Mesendoderm (in vitro differentiated cells): ENCODE measurements around the gene PTGDR2.

Experiments used
- DNase-seq: peaks from one replicate; pipeline ENCODE4 v3.0.0; 2013
- H2AK5ac ChIP-seq: 2 replicates; pipeline ENCODE4 v1.6.1; 2013; ENCODE audit warnings: low read length, inconsistent platforms
- H2BK120ac ChIP-seq: 2 replicates; pipeline ENCODE4 v1.6.1; 2013; ENCODE audit warnings: low read depth, mild to moderate bottlenecking, low read length, moderate library complexity, mixed read lengths
- H2BK15ac ChIP-seq: replicated peaks from 2 replicates; pipeline ENCODE4 v1.6.1; 2013; ENCODE audit warnings: low read depth, mild to moderate bottlenecking, moderate library complexity
- H2BK5ac ChIP-seq: 2 replicates; pipeline ENCODE4 v1.6.1; 2013; ENCODE audit warnings: low read length, inconsistent platforms
- H3K18ac ChIP-seq: 2 replicates; pipeline ENCODE4 v1.6.1; 2013; ENCODE audit warnings: mild to moderate bottlenecking, low read length, mixed read lengths
- H3K23ac ChIP-seq: one replicate; pipeline ENCODE4 v1.6.1; 2013; ENCODE audit warnings: low read length
- H3K27ac ChIP-seq: 2 replicates; pipeline ENCODE4 v1.5.1; 2013; ENCODE audit warnings: low read depth, mild to moderate bottlenecking, inconsistent platforms, low read length, moderate library complexity
- H3K27me3 ChIP-seq: 2 replicates; pipeline ENCODE4 v1.6.1; 2013; ENCODE audit warnings: low read length, control low read depth, mild to moderate bottlenecking, inconsistent platforms; ENCODE audit not compliant: insufficient read depth, poor library complexity
- H3K36me3 ChIP-seq: 2 replicates; pipeline ENCODE4 v1.6.1; 2013; ENCODE audit warnings: low read length, inconsistent platforms; ENCODE audit not compliant: control insufficient read depth, insufficient read depth
- H3K4ac ChIP-seq: one replicate; pipeline ENCODE4 v1.6.1; 2013; ENCODE audit warnings: low read depth, mild to moderate bottlenecking, low read length, moderate library complexity
- H3K4me1 ChIP-seq: 2 replicates; pipeline ENCODE4 v1.6.1; 2013; ENCODE audit warnings: low read depth, low read length, inconsistent platforms; ENCODE audit not compliant: control insufficient read depth
- H3K4me2 ChIP-seq: 2 replicates; pipeline ENCODE4 v1.6.1; 2013; ENCODE audit warnings: low read length
- H3K4me3 ChIP-seq: 2 replicates; pipeline ENCODE4 v1.5.1; 2013; ENCODE audit warnings: mild to moderate bottlenecking, low read length
- H3K56ac ChIP-seq: one replicate; pipeline ENCODE4 v1.6.1; 2013; ENCODE audit warnings: low read length
- H3K79me1 ChIP-seq: 2 replicates; pipeline ENCODE4 v1.6.1; 2013; ENCODE audit warnings: low read length, inconsistent platforms
- H3K79me2 ChIP-seq: 2 replicates; pipeline ENCODE4 v1.6.1; 2013; ENCODE audit warnings: mild to moderate bottlenecking, low read length; ENCODE audit not compliant: control insufficient read depth, insufficient read depth
- H3K9ac ChIP-seq: 2 replicates; pipeline ENCODE4 v1.6.1; 2013; ENCODE audit warnings: low read length, inconsistent platforms
- H4K5ac ChIP-seq: one replicate; pipeline ENCODE4 v1.6.1; 2013; ENCODE audit warnings: low read length
- H4K8ac ChIP-seq: one replicate; pipeline ENCODE4 v1.6.1; 2013; ENCODE audit warnings: low read depth, mild to moderate bottlenecking, control low read depth, low read length, moderate library complexity
- WGBS: extraction: QIAGEN DNeasy Blood & Tissue Kit; methylation state at CpG from one replicate; pipeline ENCODE4 v1.1.7; 2013; ENCODE audit warnings: low lambda C conversion rate, missing lambda C conversion rate; ENCODE audit not compliant: insufficient coverage; ENCODE audit errors: extremely low coverage; 5-methylcytosine and 5-hydroxymethylcytosine counted together

PTGDR2 gene

GRCh38 chr11:60899046-60899936, 43.5 kb upstream of the PTGDR2 start:
- H3K18ac ChIP-seq, result no peak overlapping the region
- no peak overlapping the region for H2BK5ac ChIP-seq
- H2BK15ac ChIP-seq, result no peak overlapping the region
- H3K9ac ChIP-seq, result no peak overlapping the region
- WGBS, result no CpG with 5 or more reads among the region's 12 CpGs
- no peak overlapping the region for H3K56ac ChIP-seq
- H4K8ac ChIP-seq, result no peak overlapping the region
- H3K4me3 ChIP-seq, result no peak overlapping the region
- H3K36me3 ChIP-seq, result peaks cover 37% of the 10 kb centered on the region
- H3K27me3 ChIP-seq, result no peaks in the 10 kb centered on the region
- no peak overlapping the region for H3K23ac ChIP-seq
- H3K79me1 ChIP-seq, result peaks cover 17% of the 10 kb centered on the region
- H3K4ac ChIP-seq, result no peak overlapping the region
- H3K27ac ChIP-seq, result no peak overlapping the region
- no peaks in the 10 kb centered on the region for H3K4me1 ChIP-seq
- H4K5ac ChIP-seq, result no peak overlapping the region
- no peak overlapping the region for H3K4me2 ChIP-seq
- peaks cover 20% of the 10 kb centered on the region for H3K79me2 ChIP-seq
- no peak overlapping the region for H2BK120ac ChIP-seq
- DNase-seq, result peak; percentile 83
- no peak overlapping the region for H2AK5ac ChIP-seq

GRCh38 chr11:60897496-60897895, 41.7 kb upstream of the PTGDR2 start:
- DNase-seq, result no peak
- Histone ChIP-seq H3K79me1 (peaks cover 3% of the 10 kb centered on the region), H2BK15ac (no peak overlapping the region), H3K36me3 (peaks cover 32% of the 10 kb centered on the region), H3K18ac (no peak overlapping the region), H4K5ac (no peak overlapping the region), H2BK120ac (no peak overlapping the region), H2AK5ac (no peak overlapping the region), H3K27me3 (no peaks in the 10 kb centered on the region), H3K79me2 (peaks cover 2% of the 10 kb centered on the region), H3K4ac (no peak overlapping the region), H3K56ac (no peak overlapping the region), H3K27ac (no peak overlapping the region), H3K23ac (no peak overlapping the region), H3K4me2 (no peak overlapping the region), H2BK5ac (no peak overlapping the region), H3K4me3 (no peak overlapping the region), H3K4me1 (no peaks in the 10 kb centered on the region), H3K9ac (no peak overlapping the region), H4K8ac (no peak overlapping the region)
- no CpG with 5 or more reads among the region's 4 CpGs for whole genome bisulfite sequencing

DNA sequence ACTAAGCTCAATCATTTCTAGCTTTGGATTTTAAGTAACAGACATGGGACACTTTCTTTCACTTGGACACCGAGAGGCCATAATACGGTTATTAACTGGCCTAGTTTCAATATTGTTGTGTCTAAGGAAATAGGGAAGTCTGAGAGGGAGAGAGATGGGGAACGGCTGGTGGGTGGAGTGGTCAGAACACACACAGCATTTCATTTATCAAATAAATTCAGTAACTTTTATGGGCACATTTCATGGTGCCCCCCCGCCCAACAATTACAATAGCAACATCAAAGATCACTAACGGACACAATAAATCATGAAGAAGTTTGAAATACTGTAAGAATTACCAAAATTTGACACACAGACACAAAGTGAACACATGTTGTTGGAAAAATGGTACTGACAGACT, 39.9 kb upstream of the PTGDR2 start:
- H3K36me3 ChIP-seq, result peaks cover 23% of the 10 kb centered on the region
- DNase-seq, result no peak
- H4K5ac ChIP-seq, result no peak overlapping the region
- no peaks in the 10 kb centered on the region for H3K4me1 ChIP-seq
- H3K79me2 ChIP-seq, result no peaks in the 10 kb centered on the region
- no peak overlapping the region for H4K8ac ChIP-seq
- H3K27ac ChIP-seq, result no peak overlapping the region
- H3K18ac ChIP-seq, result no peak overlapping the region
- H3K4ac ChIP-seq, result no peak overlapping the region
- H2BK120ac ChIP-seq, result no peak overlapping the region
- H3K9ac ChIP-seq, result no peak overlapping the region
- no peaks in the 10 kb centered on the region for H3K27me3 ChIP-seq
- H2BK15ac ChIP-seq, result no peak overlapping the region
- no peak overlapping the region for H2AK5ac ChIP-seq
- peaks cover 2% of the 10 kb centered on the region for H3K79me1 ChIP-seq
- H2BK5ac ChIP-seq, result no peak overlapping the region
- no peak overlapping the region for H3K4me2 ChIP-seq
- H3K23ac ChIP-seq, result no peak overlapping the region
- H3K56ac ChIP-seq, result no peak overlapping the region
- no CpG with 5 or more reads among the region's 5 CpGs for WGBS
- H3K4me3 ChIP-seq, result no peak overlapping the region

DNA sequence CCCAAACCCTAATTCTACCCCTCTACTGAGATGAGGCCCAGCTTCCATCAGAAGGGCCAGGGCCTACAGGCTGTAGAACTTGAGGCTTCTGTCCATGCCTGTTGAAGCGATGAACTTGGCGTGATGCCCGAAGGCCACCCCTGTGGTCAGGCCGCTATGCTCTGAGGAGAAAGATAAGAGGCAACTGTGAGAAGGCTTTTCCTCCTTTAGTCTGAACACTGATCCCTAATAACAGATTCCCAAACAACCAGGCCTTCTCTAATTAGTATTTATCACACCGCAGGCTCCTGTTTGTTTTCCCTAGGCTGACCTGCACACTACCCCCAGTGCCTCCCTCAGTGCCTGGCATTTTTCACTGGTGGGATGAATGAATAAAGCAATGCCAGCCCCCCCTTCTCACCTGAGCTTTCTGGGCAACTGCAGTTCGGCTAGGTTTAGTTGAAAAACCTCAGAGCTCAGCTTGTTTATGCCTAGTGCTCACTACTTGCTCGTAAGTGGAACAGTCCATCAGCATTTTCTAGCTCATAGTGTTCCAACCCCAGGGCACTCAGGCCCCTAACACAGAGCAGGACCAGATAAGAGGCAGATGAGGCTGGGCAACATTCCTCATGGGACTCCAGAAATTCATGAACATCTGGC, 35.5 kb upstream of the PTGDR2 start:
- Histone ChIP-seq H3K4ac (no peak overlapping the region), H3K23ac (no peak overlapping the region), H3K79me1 (no peaks in the 10 kb centered on the region), H3K36me3 (peaks cover 6% of the 10 kb centered on the region), H3K79me2 (no peaks in the 10 kb centered on the region), H4K8ac (no peak overlapping the region), H3K4me3 (no peak overlapping the region), H3K56ac (no peak overlapping the region), H2AK5ac (no peak overlapping the region), H2BK120ac (no peak overlapping the region), H2BK5ac (no peak overlapping the region), H2BK15ac (no peak overlapping the region), H3K27me3 (no peaks in the 10 kb centered on the region), H3K4me1 (no peaks in the 10 kb centered on the region), H4K5ac (no peak overlapping the region), H3K18ac (no peak overlapping the region), H3K9ac (no peak overlapping the region), H3K27ac (no peak overlapping the region), H3K4me2 (no peak overlapping the region)
- no peak for DNase-seq
- no CpG with 5 or more reads among the region's 7 CpGs for WGBS

GRCh38 chr11:60890696-60891095, 34.9 kb upstream of the PTGDR2 start:
- Histone ChIP-seq H3K79me2 (no peaks in the 10 kb centered on the region), H3K79me1 (no peaks in the 10 kb centered on the region), H4K5ac (no peak overlapping the region), H3K27me3 (no peaks in the 10 kb centered on the region), H3K4me1 (no peaks in the 10 kb centered on the region), H3K56ac (no peak overlapping the region), H3K4me2 (no peak overlapping the region), H2BK5ac (no peak overlapping the region), H3K18ac (no peak overlapping the region), H3K36me3 (peaks cover 5% of the 10 kb centered on the region), H3K4ac (no peak overlapping the region), H3K27ac (no peak overlapping the region), H3K9ac (no peak overlapping the region), H3K4me3 (no peak overlapping the region), H2BK120ac (no peak overlapping the region), H2AK5ac (no peak overlapping the region), H2BK15ac (no peak overlapping the region), H4K8ac (no peak overlapping the region), H3K23ac (no peak overlapping the region)
- no CpG with 5 or more reads among the region's 5 CpGs for WGBS
- DNase-seq, result no peak
